Measurements from ENCODE around the gene DGKD.
A peak's percentile ranks its signal among the peaks of the same experiment; 100 is the strongest.

DGKD gene

GRCh38 chr2:233501198-233502076, 147.1 kb downstream of the DGKD start:
- no peak for TF ChIP-seq POU2F2 (IDR thresholded peaks at IDR 0.05; ENCODE audit: low read depth, low read length)
- no peak for TF ChIP-seq PAX5 (IDR thresholded peaks at IDR 0.05; ENCODE audit: insufficient read depth, low read length, severe bottlenecking)
- TF ChIP-seq TAF1 (IDR thresholded peaks at IDR 0.05; ENCODE audit: low read depth, low read length), result no peak
- no peak for TF ChIP-seq SPI1 (IDR thresholded peaks at IDR 0.05; ENCODE audit: low read depth, low read length)
- TF ChIP-seq POLR2AphosphoS5 (IDR thresholded peaks at IDR 0.05; ENCODE audit: low read depth, low read length), result no peak
- no peak for TF ChIP-seq POLR2A (IDR thresholded peaks at IDR 0.05; ENCODE audit: low read depth, low read length)
- peak; percentile 71 for FAIRE-seq
- DNase-seq (ENCODE audit: insufficient read length, low spot score), result no peak

GRCh38 chr2:233503481-233503880, 149.2 kb downstream of the DGKD start:
- no peak for FAIRE-seq
- no peak for DNase-seq (ENCODE audit: insufficient read length, low spot score)
- TF ChIP-seq POLR2AphosphoS5 (IDR thresholded peaks at IDR 0.05; ENCODE audit: low read depth, low read length), result no peak

- FAIRE-seq, result peak; percentile 55
- DNase-seq (ENCODE audit: insufficient read length, low spot score), result no peak
Measured at GRCh38 chr2:233503947-233504637, 149.8 kb downstream of the DGKD start.

GRCh38 chr2:233513953-233514655, 159.8 kb downstream of the DGKD start:
- FAIRE-seq, result peak; percentile 82

More at GRCh38 chr2:233503947-233504637, 149.8 kb downstream of the DGKD start:
- TF ChIP-seq SPI1 (IDR thresholded peaks at IDR 0.05; ENCODE audit: low read depth, low read length), result no peak
- TF ChIP-seq POLR2AphosphoS5 (IDR thresholded peaks at IDR 0.05; ENCODE audit: low read depth, low read length), result no peak
- no peak for TF ChIP-seq TAF1 (IDR thresholded peaks at IDR 0.05; ENCODE audit: low read depth, low read length)
- TF ChIP-seq POU2F2 (IDR thresholded peaks at IDR 0.05; ENCODE audit: low read depth, low read length), result no peak
- no peak for TF ChIP-seq POLR2A (IDR thresholded peaks at IDR 0.05; ENCODE audit: low read depth, low read length)
- no peak for TF ChIP-seq PAX5 (IDR thresholded peaks at IDR 0.05; ENCODE audit: insufficient read depth, low read length, severe bottlenecking)

GRCh38 chr2:233519787-233520611, 165.7 kb downstream of the DGKD start:
- TF ChIP-seq POLR2AphosphoS5 (IDR thresholded peaks at IDR 0.05; ENCODE audit: low read depth, low read length) (no peak), PAX5 (IDR thresholded peaks at IDR 0.05; ENCODE audit: insufficient read depth, low read length, severe bottlenecking) (no peak), POLR2A (IDR thresholded peaks at IDR 0.05; ENCODE audit: low read depth, low read length) (no peak), SPI1 (IDR thresholded peaks at IDR 0.05; ENCODE audit: low read depth, low read length) (peak; percentile 82), TAF1 (IDR thresholded peaks at IDR 0.05; ENCODE audit: low read depth, low read length) (no peak)
- no peak for DNase-seq (ENCODE audit: insufficient read length, low spot score)
- FAIRE-seq, result peak; percentile 52

More at GRCh38 chr2:233513953-233514655, 159.8 kb downstream of the DGKD start:
- no peak for DNase-seq (ENCODE audit: insufficient read length, low spot score)
- TF ChIP-seq PAX5 (IDR thresholded peaks at IDR 0.05; ENCODE audit: insufficient read depth, low read length, severe bottlenecking), result no peak
- no peak for TF ChIP-seq TAF1 (IDR thresholded peaks at IDR 0.05; ENCODE audit: low read depth, low read length)
- no peak for TF ChIP-seq POU2F2 (IDR thresholded peaks at IDR 0.05; ENCODE audit: low read depth, low read length)

Measured in GM12891 (cell line).